ENCODE results near the gene ZNF827. TPM values are rescaled to one million over a fixed set of nuclear protein-coding genes. Genes with fewer than 3 reads are reported as not detected.
A peak's percentile ranks its signal among the peaks of the same experiment; 100 is the strongest.

The ZNF827 gene
- total RNA-seq, 1 experiment from 2014 or later, result 29.4 TPM

DNA sequence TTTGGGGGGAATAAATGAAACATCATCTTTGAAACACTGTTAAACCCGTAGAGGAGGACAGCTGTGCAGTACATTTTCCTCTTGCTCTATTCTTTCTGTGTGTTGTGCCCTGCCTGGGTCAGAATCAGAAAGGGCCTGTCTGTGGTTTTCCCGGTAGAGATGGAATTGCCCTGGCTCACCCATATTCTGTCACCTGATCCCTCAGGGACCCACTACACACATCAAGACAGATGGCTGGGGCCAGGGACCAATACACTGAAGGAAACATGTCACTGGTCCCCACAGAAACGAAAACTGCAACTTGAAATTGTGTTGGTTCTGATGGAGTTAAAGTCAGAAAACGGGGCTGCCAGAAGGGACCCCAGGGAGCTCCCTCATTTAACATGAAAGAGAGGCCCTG lies 114.9 kb downstream of the ZNF827 start:
- Histone ChIP-seq H3K4me2 (ENCODE audit: insufficient read depth, insufficient read length, low read length) (no peak overlapping the region), H3K23me2 (ENCODE audit: insufficient read length, low read depth, low read length, poor library complexity, severe bottlenecking) (no peaks in the 10 kb centered on the region), H3K4me1 (ENCODE audit: insufficient read depth, low read length) (peaks cover 8% of the 10 kb centered on the region; the same call in 1 of the 2 replicates), H3K9ac (ENCODE audit: extremely low read depth, insufficient read length, low read length) (no peak overlapping the region), H2BK12ac (ENCODE audit: insufficient read length, low read depth, low read length) (no peak overlapping the region), H4K91ac (ENCODE audit: insufficient read length, low read depth, low read length) (no peak overlapping the region), H3K23ac (ENCODE audit: insufficient read length, low read depth, low read length) (no peak overlapping the region), H2AFZ (ENCODE audit: low read length) (no peak overlapping the region), H4K8ac (replicated peaks; ENCODE audit: insufficient read length, low read depth, low read length) (no peak overlapping the region), H3T11ph (ENCODE audit: low read length) (no peak overlapping the region), H2BK15ac (ENCODE audit: low read depth, low read length) (no peak overlapping the region), H3K18ac (ENCODE audit: insufficient read length, low read depth, low read length) (no peak overlapping the region), H2BK120ac (ENCODE audit: low read depth, low read length, poor library complexity, severe bottlenecking) (no peak overlapping the region), H3K9me3 (ENCODE audit: control insufficient read depth, low read depth, low read length) (no peaks in the 10 kb centered on the region), H2BK20ac (ENCODE audit: low read depth, low read length, poor library complexity, severe bottlenecking) (no peak overlapping the region), H3K4ac (ENCODE audit: low read depth, low read length) (no peak overlapping the region), H2BK5ac (ENCODE audit: insufficient read length, low read length) (no peak overlapping the region), H3K79me1 (ENCODE audit: insufficient read depth, low read depth, low read length, poor library complexity, severe bottlenecking) (no peaks in the 10 kb centered on the region), H3K56ac (ENCODE audit: insufficient read length, low read depth, low read length) (no peak overlapping the region), H3K27ac (ENCODE audit: insufficient read length, low read depth, low read length) (no peak overlapping the region), H4K20me1 (ENCODE audit: control insufficient read depth, insufficient read depth, insufficient read length) (no peaks in the 10 kb centered on the region), H3K14ac (ENCODE audit: insufficient read depth, low read length) (no peak overlapping the region), H3K27me3 (ENCODE audit: insufficient read depth, low read length) (no peaks in the 10 kb centered on the region), H4K5ac (ENCODE audit: insufficient read length, low read depth, low read length) (no peak overlapping the region), H3K79me2 (ENCODE audit: insufficient read depth, low read length) (no peaks in the 10 kb centered on the region), H2AK5ac (ENCODE audit: insufficient read length, low read length) (no peak overlapping the region)
- no peak overlapping the region for H3K4me3 Mint-ChIP-seq
- TF ChIP-seq, protein P1, sequence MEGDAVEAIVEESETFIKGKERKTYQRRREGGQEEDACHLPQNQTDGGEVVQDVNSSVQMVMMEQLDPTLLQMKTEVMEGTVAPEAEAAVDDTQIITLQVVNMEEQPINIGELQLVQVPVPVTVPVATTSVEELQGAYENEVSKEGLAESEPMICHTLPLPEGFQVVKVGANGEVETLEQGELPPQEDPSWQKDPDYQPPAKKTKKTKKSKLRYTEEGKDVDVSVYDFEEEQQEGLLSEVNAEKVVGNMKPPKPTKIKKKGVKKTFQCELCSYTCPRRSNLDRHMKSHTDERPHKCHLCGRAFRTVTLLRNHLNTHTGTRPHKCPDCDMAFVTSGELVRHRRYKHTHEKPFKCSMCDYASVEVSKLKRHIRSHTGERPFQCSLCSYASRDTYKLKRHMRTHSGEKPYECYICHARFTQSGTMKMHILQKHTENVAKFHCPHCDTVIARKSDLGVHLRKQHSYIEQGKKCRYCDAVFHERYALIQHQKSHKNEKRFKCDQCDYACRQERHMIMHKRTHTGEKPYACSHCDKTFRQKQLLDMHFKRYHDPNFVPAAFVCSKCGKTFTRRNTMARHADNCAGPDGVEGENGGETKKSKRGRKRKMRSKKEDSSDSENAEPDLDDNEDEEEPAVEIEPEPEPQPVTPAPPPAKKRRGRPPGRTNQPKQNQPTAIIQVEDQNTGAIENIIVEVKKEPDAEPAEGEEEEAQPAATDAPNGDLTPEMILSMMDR (conservative IDR thresholded peaks at IDR 0.05), result no peak
- no peaks in the 10 kb centered on the region for H3K27me3 Mint-ChIP-seq (ENCODE audit: low read depth)
- no peak for DNase-seq
- peaks cover 42 to 46% of the 10 kb centered on the region in 2 experiments for H3K4me1 Mint-ChIP-seq
- peak overlapping the region in 2 of 3 experiments; percentile 22 to 90; a peak in 2 of 7 replicates for H3K27ac Mint-ChIP-seq
- peaks cover 21 to 60% (median 37%) of the 10 kb centered on the region in 3 experiments; a peak in 6 of 7 replicates for H3K36me3 Mint-ChIP-seq (ENCODE audit: insufficient read depth in 1 of 3, low read depth in 3 of 3)
- WGBS (ENCODE audit: extremely low coverage, insufficient read length, low lambda C conversion rate), result no CpG with 5 or more reads among the region's 4 CpGs
- H3K9me3 Mint-ChIP-seq, result no peaks in the 10 kb centered on the region

Measured in H9 (cell line).